OCI-LY1 (cell line): Measurements from ENCODE around the gene ZNF208.

ENCODE experiments used
- H2AFZ ChIP-seq: fragments of 200-600 bp; sonication (generic), shearing (Covaris generic); 2 replicates; pipeline ENCODE4 v1.6.0; 2014; ENCODE audit warnings: antibody characterized with exemption, mild to moderate bottlenecking, low read length
- H3F3A ChIP-seq: fragments of 200-600 bp; sonication (generic), shearing (Covaris generic); 2 replicates; pipeline ENCODE4 v1.6.0; 2014; ENCODE audit warnings: mild to moderate bottlenecking, antibody characterized with exemption, low read length, moderate library complexity; ENCODE audit not compliant: insufficient read depth
- H3K27ac ChIP-seq: fragments of 200-600 bp; sonication (generic); 2 replicates; pipeline ENCODE4 v1.5.1; 2014; ENCODE audit warnings: low read length, mixed run types, mild to moderate bottlenecking, low read depth; ENCODE audit not compliant: poor library complexity, severe bottlenecking
- H3K27me3 ChIP-seq: fragments of 200-600 bp; sonication (generic); 2 replicates; pipeline ENCODE4 v1.6.0; 2014; ENCODE audit warnings: antibody characterized with exemption, mild to moderate bottlenecking, low read length, moderate library complexity; ENCODE audit not compliant: insufficient read depth
- H3K36me3 ChIP-seq: fragments of 200-600 bp; sonication (generic); 2 replicates; pipeline ENCODE4 v1.6.1; 2014; ENCODE audit warnings: mild to moderate bottlenecking, antibody characterized with exemption, low read length, moderate library complexity, mixed read lengths; ENCODE audit not compliant: insufficient read depth
- H3K4me1 ChIP-seq: fragments of 200-600 bp; sonication (generic); 2 replicates; pipeline ENCODE4 v1.5.1; 2014; ENCODE audit warnings: mild to moderate bottlenecking, low read length, moderate library complexity; ENCODE audit not compliant: insufficient read depth, severe bottlenecking
- H3K4me2 ChIP-seq: fragments of 200-600 bp; sonication (generic), shearing (Covaris generic); 2 replicates; pipeline ENCODE4 v1.6.1; 2014; ENCODE audit warnings: low read length
- H3K4me3 ChIP-seq: fragments of 200-600 bp; sonication (generic); 2 replicates; pipeline ENCODE4 v1.5.1; 2014; ENCODE audit warnings: low read length, low read depth, mild to moderate bottlenecking, mixed read lengths; ENCODE audit not compliant: poor library complexity, severe bottlenecking
- H3K79me2 ChIP-seq: fragments of 200-600 bp; shearing (Covaris generic); 2 replicates; pipeline ENCODE4 v1.6.1; 2016; ENCODE audit warnings: mixed run types, low read length, mixed read lengths; ENCODE audit not compliant: insufficient read depth
- H3K9ac ChIP-seq: fragments of 200-600 bp; sonication (generic), shearing (Covaris generic); 2 replicates; pipeline ENCODE4 v1.6.1; 2014; ENCODE audit warnings: mild to moderate bottlenecking, low read length, mixed read lengths
- H3K9me2 ChIP-seq: fragments of 200-600 bp; sonication (generic), shearing (Covaris generic); 2 replicates; pipeline ENCODE4 v1.6.1; 2014; ENCODE audit warnings: low read depth, mild to moderate bottlenecking, low read length, mixed read lengths
- H3K9me3 ChIP-seq: fragments of 200-600 bp; shearing (Covaris generic); 2 replicates; pipeline ENCODE4 v1.6.1; 2014; ENCODE audit warnings: low read length, mixed read lengths
- H4K20me1 ChIP-seq: fragments of 200-600 bp; sonication (generic), shearing (Covaris generic); 2 replicates; pipeline ENCODE4 v1.6.0; 2016; ENCODE audit warnings: mild to moderate bottlenecking, low read length; ENCODE audit not compliant: insufficient read depth
- CTCF ChIP-seq: fragments of 200-600 bp; sonication (generic), shearing (Covaris generic); IDR thresholded peaks from 2 replicates; pipeline ENCODE4 v1.5.1; 2017; ENCODE audit warnings: mild to moderate bottlenecking, antibody characterized with exemption, low read length, moderate library complexity, mixed read lengths
- EZH2 ChIP-seq: fragments of 200-600 bp; sonication (generic), shearing (Covaris generic); IDR thresholded peaks from 2 replicates; pipeline ENCODE4 v1.8.0; 2017; ENCODE audit warnings: borderline replicate concordance, mixed run types, mild to moderate bottlenecking, antibody characterized with exemption, low read length, moderate library complexity, mixed read lengths

The ZNF208 gene

GRCh38 chr19:21883516-21883915 is 127.2 kb downstream of the ZNF208 start:
- no peaks in the 10 kb centered on the region for H3K9me3 ChIP-seq
- no peaks in the 10 kb centered on the region for H3K27me3 ChIP-seq
- H3K4me1 ChIP-seq = no peaks in the 10 kb centered on the region
- TF ChIP-seq EZH2 (no peak), CTCF (no peak)
- H3K4me3 ChIP-seq = no peak overlapping the region
- no peaks in the 10 kb centered on the region for H3K9me2 ChIP-seq
- no peaks in the 10 kb centered on the region for H3K36me3 ChIP-seq
- no peak overlapping the region for H3K9ac ChIP-seq
- no peak overlapping the region for H3K4me2 ChIP-seq
- H2AFZ ChIP-seq = no peak overlapping the region
- H3F3A ChIP-seq = no peaks in the 10 kb centered on the region
- H3K27ac ChIP-seq = no peak overlapping the region
- H3K79me2 ChIP-seq = no peaks in the 10 kb centered on the region
- no peaks in the 10 kb centered on the region for H4K20me1 ChIP-seq
